ENCODE results near the gene CLSTN2. TPM values are rescaled to one million over a fixed set of nuclear protein-coding genes. Genes with fewer than 3 reads are reported as not detected.

CLSTN2 gene
- total RNA-seq, 4 donors from 2014 or later, result 13.4 to 21.3 (median 19.4) TPM

DNA sequence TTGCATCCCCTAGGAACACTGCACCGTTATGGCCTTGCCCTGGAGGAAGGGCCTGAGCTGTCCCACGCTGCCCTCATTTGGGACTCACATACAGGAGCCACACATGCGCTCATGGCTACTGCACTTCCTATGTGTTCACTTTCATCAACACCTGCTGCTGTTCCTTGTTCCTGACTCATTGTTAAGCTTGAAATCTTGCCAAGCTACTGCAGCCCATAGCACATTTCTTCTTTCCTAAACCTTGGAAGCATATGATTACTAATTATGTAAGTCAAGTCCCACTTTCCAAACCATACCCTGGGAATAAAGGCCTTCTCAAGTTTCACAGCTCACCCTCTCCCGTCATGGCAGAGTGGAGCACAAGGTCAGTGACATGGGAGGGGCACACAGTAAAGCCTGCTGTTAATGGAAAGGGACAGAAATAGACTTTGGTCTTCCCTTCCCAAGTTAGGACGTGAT, 307.9 kb downstream of the CLSTN2 start:
- Histone ChIP-seq H3K4me3 (no peak overlapping the region), H3K27me3 (no peaks in the 10 kb centered on the region), H3K9me3 (no peaks in the 10 kb centered on the region), H3K27ac (no peak overlapping the region), H3K36me3 (no peaks in the 10 kb centered on the region), H3K4me1 (peaks cover 0 to 4% (median 0%) of the 10 kb centered on the region in 4 donors)
- TF ChIP-seq, protein P1, sequence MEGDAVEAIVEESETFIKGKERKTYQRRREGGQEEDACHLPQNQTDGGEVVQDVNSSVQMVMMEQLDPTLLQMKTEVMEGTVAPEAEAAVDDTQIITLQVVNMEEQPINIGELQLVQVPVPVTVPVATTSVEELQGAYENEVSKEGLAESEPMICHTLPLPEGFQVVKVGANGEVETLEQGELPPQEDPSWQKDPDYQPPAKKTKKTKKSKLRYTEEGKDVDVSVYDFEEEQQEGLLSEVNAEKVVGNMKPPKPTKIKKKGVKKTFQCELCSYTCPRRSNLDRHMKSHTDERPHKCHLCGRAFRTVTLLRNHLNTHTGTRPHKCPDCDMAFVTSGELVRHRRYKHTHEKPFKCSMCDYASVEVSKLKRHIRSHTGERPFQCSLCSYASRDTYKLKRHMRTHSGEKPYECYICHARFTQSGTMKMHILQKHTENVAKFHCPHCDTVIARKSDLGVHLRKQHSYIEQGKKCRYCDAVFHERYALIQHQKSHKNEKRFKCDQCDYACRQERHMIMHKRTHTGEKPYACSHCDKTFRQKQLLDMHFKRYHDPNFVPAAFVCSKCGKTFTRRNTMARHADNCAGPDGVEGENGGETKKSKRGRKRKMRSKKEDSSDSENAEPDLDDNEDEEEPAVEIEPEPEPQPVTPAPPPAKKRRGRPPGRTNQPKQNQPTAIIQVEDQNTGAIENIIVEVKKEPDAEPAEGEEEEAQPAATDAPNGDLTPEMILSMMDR (IDR thresholded peaks at IDR 0.05), result no peak
- TF ChIP-seq POLR2A (IDR thresholded peaks at IDR 0.05) (no peak), EP300 (IDR thresholded peaks at IDR 0.05) (no peak)
- 54 to 56% methylated on average over 5 of the region's 5 CpGs for WGBS, 2 donors
- no peak for DNase-seq (ENCODE audit: low spot score in 2 of 2)

DNA sequence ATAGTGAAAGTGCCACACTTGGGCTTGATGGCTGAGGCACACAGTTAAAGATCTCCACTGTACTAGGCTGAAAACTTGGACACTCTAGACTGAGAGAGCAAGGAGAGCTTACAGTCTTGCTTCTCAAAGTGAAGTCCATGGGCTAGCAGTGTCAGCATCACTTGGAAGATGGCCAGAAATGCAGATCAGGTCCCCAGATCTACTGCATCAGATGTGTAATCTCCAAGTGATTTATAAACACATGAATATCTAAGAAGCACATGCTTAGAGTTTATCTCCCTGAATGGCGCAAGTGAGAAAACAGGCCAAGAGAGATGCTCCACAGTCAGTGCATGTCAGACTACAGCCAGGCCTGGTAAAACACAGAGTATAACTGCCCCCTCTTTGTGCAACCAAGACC, 308.6 kb downstream of the CLSTN2 start:
- H3K4me3 ChIP-seq, result no peak overlapping the region
- no peaks in the 10 kb centered on the region for H3K27me3 ChIP-seq
- H3K4me1 ChIP-seq, result peaks cover 0 to 4% (median 0%) of the 10 kb centered on the region in 4 donors
- no peaks in the 10 kb centered on the region for H3K9me3 ChIP-seq
- H3K27ac ChIP-seq, result no peak overlapping the region
- TF ChIP-seq, protein P1 (IDR thresholded peaks at IDR 0.05), result no peak
- no peak for TF ChIP-seq POLR2A (IDR thresholded peaks at IDR 0.05)
- no peak for TF ChIP-seq EP300 (IDR thresholded peaks at IDR 0.05)
- DNase-seq (ENCODE audit: low spot score in 2 of 2), result no peak
- H3K36me3 ChIP-seq, result no peaks in the 10 kb centered on the region
- WGBS, 2 donors, result 92 to 100% methylated on average over 1 of the region's 1 CpG

DNA sequence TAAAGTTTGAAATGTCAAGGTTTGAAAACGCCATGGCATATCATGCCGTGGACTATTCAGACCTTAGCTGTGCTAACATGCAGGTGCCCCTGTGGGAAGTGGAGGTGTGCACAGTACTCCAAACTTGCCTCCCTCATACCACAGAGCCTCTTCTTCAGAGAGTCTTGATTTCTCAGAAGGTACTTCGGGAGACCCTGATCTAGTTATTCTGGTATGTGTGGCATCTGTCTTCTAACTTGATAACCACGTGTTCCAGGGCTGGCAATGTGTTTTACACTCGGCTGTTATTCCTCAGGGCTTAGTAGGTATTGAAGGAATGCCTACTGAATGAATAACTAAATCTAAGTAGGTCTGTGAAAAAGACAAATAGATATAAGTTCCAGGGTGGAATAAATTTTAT, 309.9 kb downstream of the CLSTN2 start:
- no peaks in the 10 kb centered on the region for H3K4me1 ChIP-seq
- 63% methylated on average over 5 of the region's 5 CpGs for WGBS, 2 donors
- H3K27ac ChIP-seq, result no peak overlapping the region
- no peaks in the 10 kb centered on the region for H3K9me3 ChIP-seq
- H3K27me3 ChIP-seq, result no peaks in the 10 kb centered on the region
- no peak overlapping the region for H3K4me3 ChIP-seq
- no peaks in the 10 kb centered on the region for H3K36me3 ChIP-seq
- no peak for DNase-seq (ENCODE audit: low spot score in 2 of 2)
- TF ChIP-seq POLR2A (IDR thresholded peaks at IDR 0.05), result no peak
- TF ChIP-seq EP300 (IDR thresholded peaks at IDR 0.05), result no peak
- TF ChIP-seq, protein P1 (IDR thresholded peaks at IDR 0.05), result no peak

DNA sequence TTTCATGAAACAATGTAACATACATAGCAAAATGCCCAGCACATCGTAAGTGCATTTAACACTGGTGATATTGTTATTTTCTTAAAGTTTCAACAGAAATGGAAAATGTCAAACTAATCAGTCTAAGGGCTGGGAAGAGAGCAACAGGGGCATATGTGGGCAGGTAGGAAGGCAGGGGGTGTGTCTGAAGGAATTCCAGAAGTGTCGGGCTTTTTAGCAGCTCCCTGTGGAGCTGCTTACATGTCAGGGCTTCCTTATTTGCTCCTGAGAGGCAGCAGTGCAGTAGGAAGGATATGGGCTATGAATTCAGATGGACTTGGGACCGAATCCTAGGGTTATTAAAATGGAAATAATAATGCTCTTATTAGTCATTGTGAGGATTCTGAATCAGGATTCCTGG, 311.6 kb downstream of the CLSTN2 start:
- Histone ChIP-seq H3K4me3 (no peak overlapping the region), H3K9me3 (no peaks in the 10 kb centered on the region), H3K27me3 (no peaks in the 10 kb centered on the region), H3K27ac (no peak overlapping the region), H3K4me1 (peaks cover 0 to 11% (median 1%) of the 10 kb centered on the region in 4 donors), H3K36me3 (no peaks in the 10 kb centered on the region)
- WGBS, 2 donors, result 53 to 55% methylated on average over 3 of the region's 3 CpGs
- DNase-seq (ENCODE audit: low spot score in 2 of 2), result no peak
- TF ChIP-seq, protein P1 (IDR thresholded peaks at IDR 0.05), result no peak
- TF ChIP-seq POLR2A (IDR thresholded peaks at IDR 0.05) (no peak), EP300 (IDR thresholded peaks at IDR 0.05) (no peak)

DNA sequence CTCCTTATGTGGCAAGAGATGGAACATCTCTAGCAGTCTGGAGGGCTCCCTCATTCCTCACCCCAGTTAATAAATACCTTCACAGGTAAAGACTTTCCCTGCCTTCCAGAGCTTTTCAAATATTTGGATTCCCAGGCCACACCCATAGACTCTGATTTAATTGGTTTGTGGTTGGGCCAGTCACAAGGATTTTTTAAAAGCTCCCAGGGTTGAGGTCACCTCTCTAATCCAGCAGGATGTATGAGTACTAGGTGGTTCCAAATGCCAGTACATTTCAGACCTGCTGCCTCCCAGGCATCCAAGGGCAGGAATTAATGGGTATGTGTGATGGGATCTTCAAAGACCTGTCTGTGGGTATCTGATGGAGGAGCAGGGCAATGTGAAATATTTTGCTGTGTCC, 312.8 kb downstream of the CLSTN2 start:
- Histone ChIP-seq H3K27ac (no peak overlapping the region), H3K27me3 (no peaks in the 10 kb centered on the region), H3K36me3 (no peaks in the 10 kb centered on the region), H3K9me3 (no peaks in the 10 kb centered on the region), H3K4me3 (no peak overlapping the region), H3K4me1 (peaks cover 0 to 11% (median 5%) of the 10 kb centered on the region in 4 donors)
- TF ChIP-seq POLR2A (IDR thresholded peaks at IDR 0.05) (no peak), EP300 (IDR thresholded peaks at IDR 0.05) (no peak)
- TF ChIP-seq, protein P1 (IDR thresholded peaks at IDR 0.05), result no peak
- no peak for DNase-seq (ENCODE audit: low spot score in 2 of 2)

Measured in tibial nerve (tissue), 4 donors.